C1 segment of cervical spinal cord (tissue), 14 donors: ENCODE results near the gene ASCL3.
"Not testable (repeated sequence)": the region's sequence is repeated elsewhere in the genome, so short reads cannot be mapped to it uniquely, and the experiment has no call there.

Experiments
- DNase-seq, 14 donors: peaks; one replicate each; lab custom pipeline; 2025; lab: John Stamatoyannopoulos, UW

The ASCL3 gene

DNA sequence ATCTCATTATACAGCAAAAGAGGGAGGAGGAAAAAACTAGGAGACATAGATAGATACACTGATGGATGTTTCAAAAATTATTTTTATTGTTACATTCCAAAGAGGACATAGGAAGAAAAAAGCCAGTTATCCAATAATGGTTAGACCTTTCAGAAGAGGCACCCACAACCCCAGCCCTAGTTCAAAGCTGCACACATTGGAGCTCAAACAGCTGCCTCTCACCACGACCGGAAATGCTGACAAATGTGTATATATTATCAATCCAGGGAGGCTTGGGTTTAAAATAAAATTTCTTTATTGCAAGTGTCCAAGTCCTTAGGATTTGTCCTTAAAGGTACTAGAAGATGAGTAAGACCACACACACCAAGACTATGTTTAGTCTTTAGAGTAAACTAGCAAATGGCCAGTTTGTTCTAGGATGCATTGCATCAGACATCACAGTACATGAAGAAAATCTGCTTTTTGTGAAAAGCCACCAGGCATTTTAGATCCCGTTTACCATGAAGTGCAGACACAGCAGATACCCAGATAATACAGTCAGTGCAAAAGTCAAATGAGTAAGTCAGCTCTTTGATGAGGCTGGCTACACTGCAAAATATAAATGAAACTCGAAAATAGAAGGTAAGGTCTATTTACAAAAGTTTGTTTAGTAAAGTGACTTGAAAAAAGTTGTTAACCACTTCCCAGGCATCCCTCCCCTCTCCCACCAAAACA lies 4.6 kb upstream of the ASCL3 start:
- DNase-seq = no peak

DNA sequence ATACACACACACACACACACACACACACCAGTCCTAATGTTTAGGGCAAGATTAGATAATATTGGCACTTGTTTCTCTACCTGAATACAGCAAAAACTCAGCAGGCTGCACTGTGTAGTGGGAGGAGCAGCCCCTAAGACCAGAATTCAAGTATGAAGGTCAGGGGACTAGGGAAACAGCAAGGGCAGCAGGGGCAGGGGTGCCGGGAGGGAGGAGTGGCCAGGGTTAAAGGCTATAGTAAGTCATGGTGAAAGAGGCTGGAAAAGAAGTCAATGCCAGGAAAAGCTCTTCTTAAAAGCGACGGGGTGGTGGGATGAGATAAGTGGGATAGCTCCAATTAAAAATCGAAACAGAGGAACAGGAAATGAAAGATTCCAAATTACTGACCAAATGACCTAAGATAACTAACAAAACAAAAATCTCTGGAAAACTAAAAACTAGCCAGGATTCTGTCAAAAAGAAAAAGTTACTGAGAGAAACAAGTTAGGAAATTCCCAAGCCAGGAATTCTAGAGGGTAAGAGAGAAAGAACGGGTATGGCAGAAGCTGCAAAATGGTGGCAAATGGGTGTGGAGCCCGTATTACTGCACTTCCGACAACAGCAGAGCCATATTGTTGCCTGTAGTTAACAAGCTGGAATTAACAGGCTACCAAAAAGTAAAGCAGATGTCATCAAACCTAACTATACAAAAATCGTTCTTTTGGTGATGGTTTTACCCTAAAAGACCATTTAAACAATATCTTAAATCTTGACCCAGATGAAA lies 1.3 kb downstream of the ASCL3 start:
- no peak for DNase-seq

DNA sequence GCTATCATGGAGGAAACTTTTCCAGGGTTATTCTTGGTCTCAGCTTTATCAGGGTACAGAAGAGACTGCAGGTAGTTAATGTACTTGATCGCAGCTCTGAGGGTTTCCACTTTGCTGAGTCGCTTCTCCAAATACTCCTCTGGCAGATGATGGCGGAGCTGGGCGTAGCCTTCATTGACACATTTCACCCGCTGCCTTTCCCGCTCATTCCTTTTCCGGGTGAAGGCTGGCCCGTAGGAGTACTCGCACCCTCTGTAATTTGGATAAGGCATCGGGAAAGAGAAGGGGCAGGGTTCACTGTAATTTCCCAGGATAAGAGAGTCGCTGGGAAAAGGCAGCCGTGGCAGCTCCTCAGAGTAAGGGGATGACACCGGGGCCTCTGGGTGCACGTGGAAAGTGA lies 5.2 kb downstream of the ASCL3 start:
- DNase-seq = no peak

DNA sequence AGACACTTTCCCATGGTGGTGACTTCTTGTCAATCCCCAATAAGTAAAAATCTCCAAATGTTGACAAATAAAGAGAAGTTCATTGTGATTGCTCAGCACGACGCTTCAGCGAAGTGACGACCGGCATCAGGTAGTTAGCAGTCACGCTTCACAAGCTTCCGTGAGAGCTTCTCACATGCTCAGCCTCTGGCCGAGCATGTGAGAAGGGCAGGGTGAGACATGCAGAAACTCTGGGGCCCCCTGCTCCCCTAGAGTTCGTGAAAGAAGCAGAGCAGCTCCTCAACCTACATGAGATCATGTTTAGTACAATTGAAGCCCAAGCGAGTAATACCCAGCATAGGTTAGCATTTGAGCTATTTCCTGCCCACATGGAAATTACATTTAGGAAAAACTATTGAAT lies 5.7 kb downstream of the ASCL3 start:
- DNase-seq = no peak

DNA sequence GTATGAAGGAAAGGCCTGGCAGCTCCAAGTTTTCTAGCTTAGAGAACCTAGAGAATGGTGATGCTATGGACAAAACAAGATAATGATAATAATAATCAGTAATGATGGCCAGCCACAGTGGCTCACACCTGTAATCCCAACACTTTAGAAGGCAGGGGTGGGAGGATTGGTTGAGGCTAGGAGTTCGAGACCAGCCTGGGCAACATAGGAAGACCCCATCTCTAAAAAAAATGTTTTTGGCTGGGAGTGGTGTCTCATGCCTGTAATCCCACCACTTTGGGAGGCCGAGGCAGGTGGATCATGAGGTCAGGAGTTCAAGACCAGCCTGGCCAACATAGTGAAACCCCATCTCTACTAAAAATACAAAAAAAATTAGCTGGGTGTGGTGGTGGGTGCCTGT lies 7.0 kb downstream of the ASCL3 start:
- not testable (repeated sequence) for DNase-seq

DNA sequence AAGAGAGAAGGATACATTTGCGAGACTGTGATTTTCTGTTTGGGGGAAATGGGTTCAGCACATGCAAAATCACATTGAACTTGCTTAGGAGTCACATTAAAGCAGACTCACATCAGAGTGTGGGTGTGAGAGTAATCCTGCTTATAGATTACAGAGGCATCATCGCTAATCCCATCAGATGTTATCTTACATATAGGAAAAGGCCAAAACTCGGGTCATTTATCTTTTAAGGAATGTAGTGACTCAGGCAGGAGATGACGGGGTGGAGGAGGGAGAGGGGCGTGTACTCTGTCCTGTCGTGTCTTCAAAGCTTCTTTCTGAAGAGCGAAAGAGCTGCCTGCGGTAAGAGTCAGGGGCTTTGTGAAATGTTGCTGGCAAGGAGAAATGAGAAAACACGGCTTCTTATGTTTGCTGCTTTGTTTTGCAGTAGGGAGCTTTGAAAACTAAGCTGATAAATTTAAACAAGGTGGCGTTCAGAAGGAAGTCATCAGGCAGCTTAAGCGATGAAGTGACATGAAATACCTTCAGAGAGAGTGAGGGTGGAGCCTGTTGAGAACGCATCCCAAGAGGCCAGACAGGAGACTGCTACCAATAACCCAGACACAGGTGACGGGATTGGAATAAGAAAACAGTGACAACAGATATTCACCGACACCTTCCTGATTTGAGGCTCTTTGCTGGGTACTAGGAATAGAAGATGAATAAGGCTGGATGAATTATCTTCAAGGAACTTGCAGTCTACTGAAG lies 7.9 kb downstream of the ASCL3 start:
- no peak for DNase-seq

DNA sequence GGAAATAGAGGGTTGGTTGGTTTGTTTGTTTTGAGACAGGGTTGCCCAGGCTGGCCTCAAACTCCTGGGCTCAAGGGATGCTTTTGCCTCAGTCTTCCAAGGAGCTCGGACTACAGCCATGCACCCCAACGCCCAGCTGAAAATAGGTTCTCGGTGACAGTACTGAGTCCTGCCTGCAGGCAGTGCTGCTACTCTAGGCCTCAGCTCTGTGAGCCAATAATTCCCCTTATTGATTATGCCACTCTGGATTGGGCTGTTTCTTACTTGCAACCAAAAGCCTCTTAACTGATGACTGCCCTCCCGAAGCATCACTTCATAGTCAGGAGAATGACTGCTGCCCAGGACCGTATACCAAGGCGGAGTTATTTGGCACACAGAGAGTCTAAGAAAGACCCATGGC lies 8.9 kb downstream of the ASCL3 start:
- DNase-seq = no peak

DNA sequence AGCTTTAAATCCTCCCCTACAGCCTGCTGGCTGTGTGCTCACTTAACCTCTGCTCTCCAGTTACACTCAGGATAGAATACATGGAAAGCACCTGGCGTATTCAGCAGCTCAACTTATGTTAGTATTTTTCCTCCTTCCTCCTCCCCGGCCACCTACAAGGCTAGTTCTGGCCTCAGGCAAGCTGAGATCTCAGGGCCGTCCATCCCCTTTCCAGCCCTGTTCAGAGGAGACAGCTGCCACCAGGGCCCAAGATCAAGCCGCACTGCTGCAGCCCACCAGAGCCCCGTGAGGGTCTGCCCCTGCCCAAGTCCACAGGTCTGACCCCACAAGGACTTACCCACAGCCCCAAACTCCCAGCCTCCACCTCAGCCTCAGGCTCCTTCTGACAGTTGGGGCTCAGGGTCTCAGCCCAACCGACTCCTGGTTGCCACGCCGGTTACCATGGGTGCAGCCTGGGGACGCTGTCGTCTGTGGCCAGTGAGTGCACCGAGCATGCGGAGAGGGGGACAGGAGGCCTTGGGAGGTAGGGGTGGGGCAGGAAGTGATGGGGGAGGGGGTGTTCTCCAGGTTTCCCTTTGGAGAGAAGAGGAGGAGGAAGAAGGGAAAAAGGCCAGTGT lies 10.1 kb downstream of the ASCL3 start, which contains the start of gene C11orf16:
C11orf16 (minus strand) TSS at position 384 of the 617 bp plus-strand sequence. CDS start 639 bp downstream, outside the sequence.
- no peak for DNase-seq

DNA sequence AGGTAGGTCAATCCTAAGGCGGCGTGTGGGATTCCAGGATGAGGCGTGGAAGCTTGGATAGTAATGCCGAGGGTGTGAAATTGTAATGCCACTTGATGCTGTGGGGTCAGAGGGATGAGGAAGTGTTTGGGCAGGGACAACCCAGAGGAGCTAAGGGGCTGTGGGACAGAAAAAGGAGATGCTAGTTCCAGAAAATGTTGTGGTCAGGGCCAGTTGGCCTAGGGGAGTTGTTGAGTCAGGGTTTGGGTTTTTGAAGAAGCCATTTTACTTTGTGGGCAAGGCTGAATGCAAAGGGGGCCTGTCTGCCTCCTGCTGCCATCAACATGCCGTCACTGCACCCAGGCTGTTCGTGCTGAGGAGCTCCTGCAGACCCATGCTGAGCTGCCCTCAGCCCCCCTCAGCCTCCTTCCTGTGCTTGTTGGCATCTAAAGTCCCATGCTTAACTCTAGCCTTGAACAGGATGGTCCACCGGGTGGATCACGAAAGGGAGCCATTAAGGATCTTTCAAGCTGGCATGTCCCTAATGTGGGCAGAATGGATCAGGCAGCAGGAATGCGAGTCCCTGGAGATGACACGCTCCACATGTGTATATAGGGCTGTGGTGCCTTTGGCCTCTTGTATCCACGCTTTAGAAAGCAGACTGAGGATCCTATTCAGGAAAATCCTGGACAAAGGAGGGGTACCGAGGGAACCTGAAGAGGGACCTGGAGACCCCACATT lies 12.2 kb downstream of the ASCL3 start:
- DNase-seq = no peak

DNA sequence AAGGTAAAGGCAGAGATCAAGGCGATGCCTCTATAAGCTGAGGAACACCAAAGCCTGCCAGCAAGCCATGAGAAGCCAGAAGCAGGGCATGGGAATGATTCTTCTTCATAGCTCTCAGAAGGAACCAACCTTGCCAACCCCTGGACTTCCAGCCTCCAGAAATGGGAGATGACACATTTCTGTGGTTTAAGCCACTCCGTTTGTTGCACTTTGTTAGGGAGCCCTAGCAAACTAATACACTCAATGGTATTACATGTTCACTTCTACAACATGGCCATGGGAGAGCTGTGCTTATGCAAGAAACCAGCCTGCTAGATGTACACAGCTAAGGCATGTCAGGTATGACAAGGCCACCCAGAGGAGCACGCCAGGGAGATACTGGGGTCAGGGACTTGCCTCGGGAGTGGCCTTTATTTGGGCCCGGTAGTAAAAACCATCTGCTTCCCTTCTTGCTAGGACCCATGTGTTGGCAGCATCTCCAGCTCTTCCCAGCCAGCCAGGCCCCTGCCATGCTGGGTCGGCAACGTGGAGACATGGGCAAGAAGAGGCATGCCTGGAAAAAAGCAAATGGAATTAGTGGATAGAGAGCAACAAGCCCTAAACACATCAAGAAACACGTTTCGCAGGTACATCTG lies 13.7 kb downstream of the ASCL3 start:
- DNase-seq = no peak

DNA sequence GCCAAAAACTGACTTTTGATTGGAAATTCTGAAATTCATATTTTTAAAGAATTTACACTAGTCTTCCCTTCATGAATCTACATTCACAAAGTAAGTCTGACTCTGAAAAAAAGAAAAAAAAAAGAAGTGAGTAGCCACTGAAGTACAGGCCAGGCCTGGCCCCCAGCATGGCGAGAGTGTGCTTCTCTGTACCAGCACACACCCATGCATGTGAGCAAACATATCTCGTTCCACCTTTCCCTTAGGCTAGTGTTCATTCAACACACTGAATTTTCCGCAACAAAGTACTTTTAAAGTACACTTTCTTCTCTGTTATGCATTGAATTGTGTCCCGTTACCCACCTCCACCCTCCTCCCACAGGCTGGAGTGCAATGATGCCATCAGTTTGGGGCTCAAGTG lies 14.6 kb downstream of the ASCL3 start:
- DNase-seq = no peak

DNA sequence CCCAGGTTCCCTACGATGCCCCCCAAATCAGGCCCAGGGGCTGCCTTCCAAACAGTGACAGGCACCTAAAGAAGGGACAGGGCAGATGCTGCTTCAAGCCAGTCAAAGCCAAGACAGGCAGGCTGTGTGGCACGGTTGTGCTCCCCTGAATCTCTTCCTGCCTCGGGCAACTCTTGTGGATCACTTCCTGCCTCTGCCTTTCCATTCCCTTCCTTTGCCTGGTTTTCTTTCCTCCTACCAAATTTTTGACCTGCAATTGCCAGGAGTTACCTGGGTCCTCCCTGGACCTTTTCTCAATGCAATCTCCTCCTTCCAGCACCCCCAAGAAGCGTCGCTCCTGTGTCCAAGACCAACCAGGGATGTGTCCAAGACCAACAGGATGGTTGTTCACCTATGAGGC lies 15.6 kb downstream of the ASCL3 start:
- DNase-seq = no peak

DNA sequence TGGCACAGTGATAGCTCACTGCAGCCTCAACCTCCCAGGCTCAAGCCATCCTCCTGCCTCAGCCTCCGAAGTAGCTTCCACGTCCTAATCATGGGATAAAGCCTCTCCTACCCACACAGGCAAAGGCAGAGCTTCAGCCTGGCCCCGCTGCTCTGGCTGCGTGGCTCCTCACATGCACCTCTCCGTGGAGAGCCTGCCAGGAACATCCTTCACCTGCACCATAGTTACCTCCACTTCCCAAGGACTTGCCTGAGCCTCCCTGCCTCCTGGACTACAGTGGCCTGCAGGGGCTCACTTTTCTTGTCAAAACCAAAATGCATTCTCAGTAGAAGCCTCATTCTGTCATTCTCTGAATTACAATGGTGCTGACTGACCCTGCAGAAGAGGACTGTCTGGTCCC lies 16.6 kb downstream of the ASCL3 start:
- no peak for DNase-seq

DNA sequence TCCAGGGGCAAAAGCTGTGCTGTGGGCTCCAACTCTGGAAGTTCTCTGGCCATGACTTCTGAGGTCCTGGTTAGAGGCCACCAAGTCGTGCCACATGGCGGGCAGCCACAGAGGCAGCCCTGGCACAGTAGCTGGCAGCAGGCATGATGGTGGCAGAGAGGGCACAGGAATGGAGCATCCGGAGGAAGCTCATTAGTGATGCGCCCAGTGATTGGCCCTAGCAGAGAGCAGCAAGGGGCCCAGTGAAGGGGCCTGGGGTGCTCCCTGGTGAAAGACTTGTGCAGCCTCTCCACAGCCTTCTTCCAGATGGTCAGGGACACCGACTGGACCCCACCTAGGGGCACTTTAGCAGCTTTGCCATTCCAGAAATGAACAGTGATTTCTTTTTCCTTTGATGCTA lies 17.1 kb downstream of the ASCL3 start:
- no peak for DNase-seq

DNA sequence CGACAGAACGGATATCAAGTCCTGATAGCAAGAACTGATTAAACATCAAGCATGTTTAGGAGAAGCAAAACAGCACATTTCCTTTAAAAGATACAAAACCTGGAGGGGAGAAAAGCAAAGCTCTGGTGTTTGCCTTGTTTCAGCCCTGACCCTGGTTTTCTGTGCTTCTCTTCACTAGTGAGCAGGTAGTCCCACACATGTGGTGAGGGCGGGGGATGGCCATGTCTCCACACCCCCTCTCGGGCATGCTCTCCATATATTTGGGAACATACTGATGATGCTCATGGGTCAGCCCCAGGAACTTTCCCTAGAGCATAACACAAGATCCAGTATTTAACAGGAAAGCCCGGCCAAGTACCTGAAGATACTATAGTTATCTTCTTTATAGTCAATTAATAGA lies 20.1 kb downstream of the ASCL3 start:
- DNase-seq = no peak

DNA sequence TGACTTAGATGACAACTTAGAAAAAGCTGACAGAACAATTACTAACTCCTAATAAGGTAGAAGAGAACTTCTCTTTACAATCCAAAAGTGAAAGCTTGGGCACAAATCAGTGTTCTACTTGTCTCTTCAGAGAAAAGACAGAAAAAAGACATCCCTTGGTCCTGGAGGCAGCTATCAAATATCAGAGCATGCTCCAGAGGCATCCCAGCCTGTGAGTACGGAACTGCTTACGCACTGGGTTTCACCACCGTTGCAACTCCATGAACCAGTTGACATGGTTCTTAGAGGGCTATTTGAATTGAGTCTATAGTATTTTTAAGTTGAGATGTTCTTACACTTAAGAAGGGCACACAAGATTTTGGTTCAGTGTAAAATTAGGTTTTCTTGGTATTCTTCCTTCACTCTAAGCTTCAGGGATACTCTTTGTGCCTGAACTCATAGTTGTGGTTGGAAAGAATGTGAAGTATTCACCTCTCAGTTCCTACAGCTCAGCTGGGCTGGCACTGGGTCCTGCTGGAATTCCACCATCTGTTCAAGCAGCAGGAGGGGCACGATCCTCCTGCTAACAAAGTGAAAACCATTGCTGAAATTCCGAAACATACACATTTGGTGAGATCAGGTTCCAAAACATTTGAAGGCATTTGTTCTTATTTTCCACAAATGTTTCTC lies 25.5 kb downstream of the ASCL3 start:
- peak in 1 of 14 donors; percentile 84 for DNase-seq

DNA sequence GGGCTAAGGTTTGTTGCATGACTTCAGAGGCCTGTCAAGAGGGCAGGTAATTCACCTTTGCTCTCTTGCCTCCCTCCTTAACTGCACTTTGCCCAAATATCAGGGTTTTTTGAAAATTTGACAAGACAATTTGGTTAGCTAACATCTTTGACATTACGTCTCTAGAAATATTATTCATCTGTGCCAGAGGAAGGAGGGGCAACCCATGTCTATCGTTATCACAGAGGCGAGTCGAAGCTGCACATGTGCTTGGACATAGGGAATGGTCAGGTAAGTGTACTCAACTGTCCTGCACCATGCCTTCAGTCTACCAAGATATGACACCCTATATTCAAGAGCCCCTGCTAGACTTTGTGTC lies 28.2 kb downstream of the ASCL3 start:
- no peak for DNase-seq

DNA sequence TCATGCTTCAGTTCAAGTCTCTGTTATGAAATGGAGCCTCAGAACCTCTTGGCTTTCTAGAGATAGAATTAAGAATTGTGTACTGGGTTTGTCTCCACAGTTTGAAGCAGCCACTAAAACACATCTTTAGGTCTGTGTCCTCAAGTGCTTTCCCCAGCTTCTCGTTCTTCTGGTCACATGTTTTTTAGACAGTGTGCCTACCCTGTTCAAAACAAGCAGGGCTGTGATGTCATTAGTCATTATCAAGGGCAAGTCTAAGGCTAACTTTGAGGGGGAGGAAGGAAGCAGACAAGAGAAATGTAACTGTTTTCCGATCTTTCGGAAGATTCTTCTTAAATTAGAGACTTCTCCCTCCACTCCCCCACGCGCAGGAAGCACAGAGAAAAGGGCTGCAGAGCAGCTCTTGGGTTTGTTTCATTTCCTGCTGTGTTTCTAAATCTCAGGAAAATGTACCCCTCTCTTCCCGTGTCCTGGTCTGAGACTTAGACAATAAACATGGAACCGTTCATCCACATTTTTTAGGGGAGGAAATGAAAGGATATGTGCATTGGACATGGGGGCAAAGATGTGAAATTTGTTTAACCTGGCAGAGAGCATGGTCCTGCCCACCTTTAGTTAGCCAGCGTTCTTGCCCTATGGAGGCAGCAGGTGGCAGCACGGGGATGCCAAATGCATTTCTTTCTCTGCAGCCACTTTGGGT lies 28.7 kb downstream of the ASCL3 start:
- DNase-seq = peak in 5 of 14 donors; percentile 9 to 62 (median 35)

DNA sequence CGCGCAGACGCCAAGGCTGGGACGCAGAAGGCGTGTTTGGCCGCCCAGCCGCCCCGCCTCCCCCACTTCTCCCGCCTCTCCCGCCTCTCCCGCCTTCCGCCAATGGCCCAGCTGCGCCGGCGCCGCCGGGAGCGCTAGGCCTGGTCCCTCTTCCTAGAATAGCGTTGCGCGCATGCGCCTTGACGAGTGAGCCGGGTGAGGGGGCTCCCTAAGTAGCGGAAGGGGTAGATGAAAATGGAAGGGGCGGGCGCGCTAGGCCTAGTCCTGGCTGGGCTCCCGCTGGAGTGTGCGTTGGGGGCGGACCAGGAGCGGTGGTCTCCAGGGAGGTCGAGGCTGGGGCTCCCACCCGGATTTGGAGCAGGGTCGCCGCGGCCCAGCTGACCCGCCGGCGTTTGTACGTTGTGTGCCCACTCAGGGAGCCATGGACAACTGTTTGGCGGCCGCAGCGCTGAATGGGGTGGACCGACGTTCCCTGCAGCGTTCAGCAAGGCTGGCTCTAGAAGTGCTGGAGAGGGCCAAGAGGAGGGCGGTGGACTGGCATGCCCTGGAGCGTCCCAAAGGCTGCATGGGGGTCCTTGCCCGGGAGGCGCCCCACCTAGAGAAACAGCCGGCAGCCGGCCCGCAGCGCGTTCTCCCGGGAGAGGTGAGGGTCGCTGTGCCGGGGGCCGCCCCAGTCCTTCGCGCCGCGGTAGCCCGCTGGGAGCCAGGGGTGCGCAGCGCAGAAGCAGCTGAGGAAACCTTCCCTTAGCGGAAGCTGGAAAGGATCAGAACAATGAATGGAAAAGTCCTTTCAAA lies 31.6 kb downstream of the ASCL3 start, which contains the start of gene AKIP1:
AKIP1 (plus strand) TSS at position 161 of the 795 bp plus-strand sequence; CDS start at position 422, 261 bp downstream.
- DNase-seq = peak; percentile 55 to 95 (median 90)
